T follicular helper cell (primary cell): ENCODE results near the gene GUCY2C.
"Not testable (repeated sequence)": the region's sequence is repeated elsewhere in the genome, so short reads cannot be mapped to it uniquely, and the experiment has no call there.

Source experiments
- DNase-seq: peaks from one replicate; pipeline ENCODE4 v3.0.0-alpha.2; 2020; ENCODE audit warnings: low read depth

GUCY2C gene

DNA sequence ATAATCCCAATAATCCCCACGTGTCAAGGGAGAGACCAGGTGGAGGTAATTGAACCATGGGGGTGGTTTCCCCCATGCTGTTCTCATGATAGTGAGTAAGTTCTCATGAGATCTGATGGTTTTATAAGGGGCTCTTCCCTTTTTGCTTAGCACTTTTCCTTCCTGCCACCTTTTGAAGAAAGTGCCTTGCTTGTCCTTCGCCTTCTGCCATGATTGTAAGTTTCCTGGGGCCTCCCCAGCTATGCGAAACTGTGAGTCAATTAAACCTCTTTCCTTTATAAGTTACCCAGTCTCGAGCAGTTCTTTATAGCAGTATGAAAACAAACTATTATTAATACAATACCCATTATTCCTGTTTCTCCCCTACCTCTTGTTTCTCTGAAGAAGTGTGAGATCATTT lies 14.2 kb downstream of the GUCY2C start:
- not testable (repeated sequence) for DNase-seq

- DNase-seq = no peak
These were observed 14.8 kb downstream of the GUCY2C start for GRCh38 chr12:14681625-14682024.

DNA sequence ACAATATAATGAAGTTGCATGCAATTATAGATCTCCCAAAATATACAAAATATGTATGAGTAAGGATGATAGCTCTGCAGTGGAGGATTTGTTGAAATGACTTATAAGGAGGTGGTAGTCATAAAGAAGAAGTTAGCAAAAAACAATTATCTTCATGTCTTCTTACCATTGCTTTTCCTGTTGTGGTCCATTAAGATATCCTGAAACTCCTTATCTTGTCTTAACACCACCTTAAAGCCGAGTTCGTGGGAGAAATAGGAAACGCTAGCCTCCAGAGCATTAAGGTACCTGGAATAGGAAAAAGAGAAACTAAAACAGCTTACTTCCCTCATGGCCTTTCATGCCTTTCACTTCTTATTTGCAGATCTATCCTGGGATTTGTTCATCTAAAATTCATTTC lies 15.2 kb downstream of the GUCY2C start:
- no peak for DNase-seq

DNA sequence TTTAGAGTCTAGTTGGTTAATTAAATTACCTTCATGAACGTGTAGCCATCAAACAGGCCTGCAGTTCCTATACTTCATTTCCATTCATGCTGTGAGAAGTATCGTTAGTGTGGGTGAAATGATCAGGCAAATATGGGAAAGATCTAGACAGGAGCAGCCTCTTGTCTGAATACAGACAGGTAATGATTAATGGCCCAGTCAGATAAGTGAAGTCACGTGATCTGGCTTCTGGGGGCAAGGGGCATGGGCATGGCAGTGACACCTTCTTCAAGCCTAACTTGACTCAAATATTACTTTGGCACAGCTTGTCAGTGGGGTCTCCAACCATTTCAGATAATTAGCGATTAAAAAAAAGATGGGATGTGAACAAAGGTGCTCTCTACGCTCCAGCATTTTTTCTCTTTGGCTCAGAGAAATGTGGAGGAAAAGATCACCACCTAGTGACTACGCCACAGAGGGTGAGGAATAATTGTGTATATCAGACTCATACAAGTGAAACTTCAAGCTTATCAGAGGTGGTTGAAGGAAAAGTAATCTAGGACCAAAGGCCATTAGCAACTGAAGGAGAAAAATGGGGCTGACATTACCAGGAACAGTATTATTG lies 17.8 kb downstream of the GUCY2C start:
- DNase-seq = no peak

- DNase-seq = no peak
These were observed 27.8 kb downstream of the GUCY2C start for GRCh38 chr12:14668591-14668990.

DNA sequence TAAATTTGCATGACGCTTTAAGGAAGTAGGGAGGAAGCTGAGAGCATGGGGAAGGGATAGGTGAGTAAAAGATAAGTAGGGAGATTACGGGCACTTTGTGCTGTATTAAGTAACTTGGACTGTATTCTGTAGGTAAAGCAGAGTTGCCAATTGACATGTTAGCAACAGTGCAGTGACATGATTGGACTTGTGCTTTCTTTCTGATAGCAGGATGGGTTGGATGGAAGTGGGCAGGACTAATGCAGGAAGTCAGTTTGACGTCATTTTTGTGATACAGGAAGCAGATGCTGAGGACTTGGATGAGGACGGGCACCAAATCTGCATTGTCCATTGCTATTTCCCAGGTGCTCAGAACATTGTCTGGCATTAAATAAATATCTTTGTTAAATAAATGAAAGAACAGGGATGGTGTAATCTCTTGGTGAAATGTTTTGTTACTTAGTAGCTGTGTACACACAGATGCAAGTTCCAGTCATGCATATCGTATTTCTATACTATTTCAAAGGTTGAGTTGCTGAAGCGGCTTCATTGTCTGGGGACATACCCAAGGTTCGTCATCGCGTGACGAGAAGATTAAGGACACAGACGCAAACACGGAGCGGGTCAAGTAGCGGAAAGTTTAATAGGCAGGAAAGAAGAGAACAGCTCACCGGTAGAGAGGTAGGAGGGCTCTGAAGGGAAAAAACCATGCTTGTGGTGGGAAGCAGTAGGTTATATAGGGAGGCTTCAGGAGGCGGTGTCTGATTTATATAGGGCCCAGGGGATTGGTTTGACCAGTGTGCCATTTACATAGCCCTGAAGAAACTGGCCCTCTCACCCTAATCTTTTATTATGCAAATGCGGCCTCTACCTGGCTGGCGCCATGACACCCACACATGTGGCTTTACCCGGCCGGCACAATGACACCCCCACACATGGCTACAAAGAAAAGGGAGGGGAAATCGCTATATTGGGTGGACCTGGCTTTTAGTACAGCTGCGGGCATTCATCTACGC lies 30.7 kb downstream of the GUCY2C start:
- no peak for DNase-seq

GRCh38 chr12:14664434-14665023 lies 31.9 kb downstream of the GUCY2C start:
- no peak for DNase-seq

- DNase-seq = no peak
These were observed 33.4 kb downstream of the GUCY2C start for GRCh38 chr12:14663002-14663401.

DNA sequence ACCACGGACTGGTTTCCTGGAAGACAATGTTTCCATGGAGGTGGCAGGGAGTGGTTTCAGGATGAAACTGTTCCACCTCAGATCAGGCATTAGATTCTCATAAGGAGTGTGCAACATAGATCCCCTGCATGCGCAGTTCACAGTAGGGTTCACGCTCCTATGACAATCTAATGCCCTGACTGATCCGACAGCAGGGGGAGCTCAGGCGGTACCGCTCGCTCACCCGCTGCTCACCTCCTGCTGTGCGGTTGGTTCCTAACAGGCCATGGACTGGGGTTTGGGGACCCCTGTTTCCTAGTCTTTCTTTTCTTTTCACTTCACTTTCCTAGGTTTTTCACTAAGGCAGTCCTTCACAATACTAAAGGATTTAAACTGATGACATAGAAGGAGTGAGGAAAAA lies 39.6 kb downstream of the GUCY2C start:
- DNase-seq = no peak

GRCh38 chr12:14655284-14655683 lies 41.1 kb downstream of the GUCY2C start:
- DNase-seq = no peak

DNA sequence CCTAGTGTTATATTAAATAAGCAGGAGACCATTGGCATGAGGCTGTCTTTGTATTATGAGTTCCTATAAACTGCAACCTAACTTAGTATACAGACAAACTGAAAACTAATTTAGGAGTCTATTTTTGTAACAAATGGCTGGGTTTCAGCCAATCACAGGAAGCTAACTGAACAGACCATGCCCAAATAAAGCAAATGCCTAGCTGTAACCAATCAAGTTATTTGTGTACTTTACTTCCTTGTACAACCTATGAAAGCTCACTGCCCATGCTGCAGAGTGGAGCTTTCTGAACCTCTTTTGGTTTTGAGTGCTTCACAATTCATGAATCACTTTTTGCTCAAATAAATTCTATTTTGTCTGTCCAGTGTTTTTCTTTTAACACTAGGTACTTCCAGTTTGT lies 41.6 kb downstream of the GUCY2C start:
- DNase-seq = no peak

DNA sequence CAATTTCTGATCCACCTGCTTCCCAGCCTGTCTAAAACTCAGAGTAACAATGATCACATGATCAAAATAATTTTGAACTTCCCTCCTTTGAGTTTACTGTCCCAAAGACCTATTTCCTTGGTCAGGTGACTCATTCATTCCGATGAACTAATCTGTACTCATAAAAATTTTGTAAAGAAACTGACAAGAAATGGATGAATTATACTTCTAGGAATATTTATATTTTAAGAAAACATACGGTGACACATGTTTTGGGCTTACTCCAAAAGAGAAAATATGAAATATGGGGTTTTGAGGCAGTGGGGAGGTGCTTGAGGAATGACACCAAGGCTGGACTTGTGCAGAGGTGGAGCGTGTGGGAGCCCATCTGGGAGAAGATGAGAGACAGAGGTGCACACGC lies 42.0 kb downstream of the GUCY2C start:
- no peak for DNase-seq

- no peak for DNase-seq
These were observed 43.9 kb downstream of the GUCY2C start for GRCh38 chr12:14652483-14652882.

DNA sequence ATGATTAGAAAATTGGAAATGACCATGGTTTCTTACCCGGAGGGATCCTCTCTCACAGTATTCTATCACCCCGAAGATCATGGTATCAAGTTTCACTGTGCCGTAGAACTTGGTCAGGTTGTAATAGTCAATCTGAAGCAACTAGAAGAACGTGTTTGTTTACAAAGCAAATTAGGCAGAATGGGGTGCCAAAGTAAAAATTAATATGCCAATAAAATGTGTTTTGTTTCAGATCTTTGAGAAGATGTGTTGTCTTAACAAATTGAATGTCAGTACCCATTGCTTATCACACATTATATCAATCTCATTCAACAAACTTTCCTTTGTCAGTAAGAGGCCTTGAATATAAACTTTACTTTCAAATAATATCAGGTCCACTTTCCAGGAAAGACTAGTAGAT lies 45.0 kb downstream of the GUCY2C start:
- DNase-seq = no peak

- no peak for DNase-seq
These were observed 45.6 kb downstream of the GUCY2C start for GRCh38 chr12:14650789-14651188.

DNA sequence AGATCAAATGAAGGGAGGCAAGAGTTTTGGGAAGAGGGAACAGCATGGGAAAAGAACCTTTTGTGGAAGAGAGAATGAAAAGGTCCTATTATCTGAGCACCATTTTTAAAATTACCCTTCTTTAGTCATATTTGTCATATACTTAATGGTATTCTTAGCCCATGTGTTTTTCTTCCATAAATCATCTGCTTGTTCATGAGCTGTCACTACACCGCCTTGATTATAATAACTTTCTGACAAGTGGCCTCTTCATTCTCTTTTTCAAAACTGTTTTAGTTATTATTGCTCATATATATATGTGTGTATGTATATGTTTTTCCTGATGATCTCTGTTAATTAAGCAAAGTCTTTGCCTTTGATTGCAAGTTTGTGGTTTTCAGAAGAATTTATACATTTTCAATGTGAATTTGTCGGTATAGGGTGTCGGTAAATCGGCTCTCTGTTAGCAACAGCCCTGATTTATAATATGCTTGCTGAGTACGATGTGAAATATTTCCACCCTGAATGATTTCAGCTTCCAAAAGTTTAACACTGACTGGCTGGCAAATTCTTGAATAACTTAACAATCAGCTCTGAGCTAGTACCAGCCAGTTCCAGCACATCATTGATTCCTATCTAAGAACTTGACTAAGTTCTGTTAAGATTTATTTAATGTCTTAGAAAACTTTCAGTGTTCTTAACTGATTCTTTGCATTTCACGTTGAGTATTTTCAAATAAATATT lies 49.2 kb downstream of the GUCY2C start:
- DNase-seq = no peak

- DNase-seq = no peak
These were observed 53.1 kb downstream of the GUCY2C start for GRCh38 chr12:14643251-14643650.

DNA sequence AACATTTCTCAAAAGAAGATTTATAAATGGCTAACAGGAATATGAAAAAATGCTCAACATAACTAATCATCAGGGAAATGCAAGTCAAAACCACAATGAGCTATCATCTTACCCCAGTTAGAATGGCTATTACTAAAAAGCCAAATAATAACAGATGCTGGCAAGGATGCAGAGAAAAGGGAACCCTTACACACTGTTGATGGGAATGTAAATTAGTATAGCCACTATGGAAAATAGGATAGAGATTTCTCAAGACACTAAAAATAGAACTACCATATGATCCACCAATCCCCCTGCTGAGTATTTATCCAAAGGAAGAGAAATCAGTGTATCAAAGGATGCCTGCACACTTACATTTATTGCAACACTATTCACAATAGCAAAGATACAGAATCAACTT lies 58.3 kb downstream of the GUCY2C start:
- no peak for DNase-seq

GRCh38 chr12:14635776-14636175 lies 60.6 kb downstream of the GUCY2C start:
- no peak for DNase-seq

GRCh38 chr12:14630793-14631192 lies 65.6 kb downstream of the GUCY2C start:
- no peak for DNase-seq

DNA sequence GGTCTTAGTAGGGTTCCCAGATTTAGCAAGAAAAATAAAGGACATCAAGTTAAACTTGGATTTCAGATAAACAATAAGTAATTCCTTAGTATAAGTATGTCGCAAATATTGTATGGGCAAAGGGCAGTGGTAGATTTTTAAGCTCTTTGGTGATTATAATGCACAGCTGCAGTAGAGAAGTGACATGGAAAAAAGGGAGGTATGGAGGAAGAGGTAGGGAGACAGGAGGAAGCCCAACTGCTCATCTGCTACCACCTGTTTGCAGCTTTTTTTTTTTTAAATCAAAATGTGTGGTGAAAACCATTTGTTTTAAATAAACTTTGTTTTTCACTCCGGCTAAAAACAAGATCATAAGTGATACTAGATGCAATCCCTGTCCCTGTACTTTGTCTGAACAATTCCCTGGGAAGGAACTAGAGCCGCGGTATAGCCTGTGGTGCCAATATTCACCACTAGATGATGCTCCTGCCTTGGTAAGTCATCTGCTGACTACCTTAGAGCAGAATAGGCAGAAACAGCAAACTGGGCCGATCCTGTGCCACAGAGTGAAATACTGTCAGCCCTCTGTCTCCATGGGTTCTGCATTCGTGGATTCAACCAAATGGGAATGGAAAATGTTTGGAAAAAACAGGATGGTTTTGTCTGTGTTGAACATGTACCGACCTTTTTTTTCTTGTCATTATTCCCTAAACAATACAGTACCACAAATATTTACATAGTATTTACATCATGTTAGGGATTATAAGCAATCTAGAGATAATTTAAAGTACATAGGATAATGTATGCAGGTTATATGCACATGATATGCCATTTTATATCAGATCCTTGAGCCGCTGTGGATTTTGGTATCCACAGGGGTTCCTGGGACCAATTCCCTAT lies 66.3 kb downstream of the GUCY2C start:
- DNase-seq = peak; percentile 36
